ENCODE measurements around the gene PLAAT2. TPM values are rescaled to one million over a fixed set of nuclear protein-coding genes. Genes with fewer than 3 reads are reported as not detected.

Gene PLAAT2
- total and polyA plus RNA-seq, 4 donors: 0.32 to 0.44 TPM; not detected in 2

GRCh38 chr11:63590024-63590788 lies 27.0 kb upstream of the PLAAT2 start:
- 96% methylated on average over 18 of the region's 18 CpGs for WGBS
- peaks cover 9 to 28% (median 17%) of the 10 kb centered on the region in 4 donors for H3K36me3 ChIP-seq (ENCODE audit: control insufficient read depth in 4 of 4, insufficient read depth in 3 of 4, low read depth in 1 of 4, low read length in 3 of 4)

DNA sequence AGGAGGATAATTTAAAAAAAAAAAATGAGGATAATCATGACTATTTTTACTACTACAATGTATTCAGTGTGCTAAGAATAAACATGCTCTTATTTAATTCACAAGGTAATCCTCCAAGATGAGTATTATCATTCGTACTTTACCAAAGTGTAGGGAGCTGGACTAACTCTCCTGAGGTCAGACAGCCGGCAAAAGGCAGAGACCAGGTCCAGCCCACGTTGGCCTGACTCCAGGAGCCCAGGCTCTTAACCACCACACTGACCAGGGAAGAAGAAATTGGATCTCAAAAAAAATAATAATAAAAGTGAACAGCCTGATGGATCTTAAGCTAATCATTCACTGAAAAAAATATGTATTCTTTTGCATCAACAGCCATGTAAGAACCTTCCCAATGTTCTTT lies 25.8 kb upstream of the PLAAT2 start:
- H3K4me3 ChIP-seq (ENCODE audit: low read depth in 1 of 3, low read length in 3 of 3): no peak overlapping the region
- TF ChIP-seq ATF3 (IDR thresholded peaks at IDR 0.05): no peak
- TF ChIP-seq GABPA (IDR thresholded peaks at IDR 0.05 in 1 of 2, conservative IDR thresholded peaks at IDR 0.05 in 1 of 2): no peak
- no peak for TF ChIP-seq HNF4A (conservative IDR thresholded peaks at IDR 0.05)
- TF ChIP-seq, protein P1, sequence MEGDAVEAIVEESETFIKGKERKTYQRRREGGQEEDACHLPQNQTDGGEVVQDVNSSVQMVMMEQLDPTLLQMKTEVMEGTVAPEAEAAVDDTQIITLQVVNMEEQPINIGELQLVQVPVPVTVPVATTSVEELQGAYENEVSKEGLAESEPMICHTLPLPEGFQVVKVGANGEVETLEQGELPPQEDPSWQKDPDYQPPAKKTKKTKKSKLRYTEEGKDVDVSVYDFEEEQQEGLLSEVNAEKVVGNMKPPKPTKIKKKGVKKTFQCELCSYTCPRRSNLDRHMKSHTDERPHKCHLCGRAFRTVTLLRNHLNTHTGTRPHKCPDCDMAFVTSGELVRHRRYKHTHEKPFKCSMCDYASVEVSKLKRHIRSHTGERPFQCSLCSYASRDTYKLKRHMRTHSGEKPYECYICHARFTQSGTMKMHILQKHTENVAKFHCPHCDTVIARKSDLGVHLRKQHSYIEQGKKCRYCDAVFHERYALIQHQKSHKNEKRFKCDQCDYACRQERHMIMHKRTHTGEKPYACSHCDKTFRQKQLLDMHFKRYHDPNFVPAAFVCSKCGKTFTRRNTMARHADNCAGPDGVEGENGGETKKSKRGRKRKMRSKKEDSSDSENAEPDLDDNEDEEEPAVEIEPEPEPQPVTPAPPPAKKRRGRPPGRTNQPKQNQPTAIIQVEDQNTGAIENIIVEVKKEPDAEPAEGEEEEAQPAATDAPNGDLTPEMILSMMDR (IDR thresholded peaks at IDR 0.05; ENCODE audit: low read depth, low read length, missing input control): no peak
- TF ChIP-seq JUND (IDR thresholded peaks at IDR 0.05): no peak
- TF ChIP-seq HNF4G (IDR thresholded peaks at IDR 0.05): no peak
- no peak for TF ChIP-seq RAD21 (IDR thresholded peaks at IDR 0.05)
- TF ChIP-seq MAX (IDR thresholded peaks at IDR 0.05): no peak
- TF ChIP-seq, protein P2, sequence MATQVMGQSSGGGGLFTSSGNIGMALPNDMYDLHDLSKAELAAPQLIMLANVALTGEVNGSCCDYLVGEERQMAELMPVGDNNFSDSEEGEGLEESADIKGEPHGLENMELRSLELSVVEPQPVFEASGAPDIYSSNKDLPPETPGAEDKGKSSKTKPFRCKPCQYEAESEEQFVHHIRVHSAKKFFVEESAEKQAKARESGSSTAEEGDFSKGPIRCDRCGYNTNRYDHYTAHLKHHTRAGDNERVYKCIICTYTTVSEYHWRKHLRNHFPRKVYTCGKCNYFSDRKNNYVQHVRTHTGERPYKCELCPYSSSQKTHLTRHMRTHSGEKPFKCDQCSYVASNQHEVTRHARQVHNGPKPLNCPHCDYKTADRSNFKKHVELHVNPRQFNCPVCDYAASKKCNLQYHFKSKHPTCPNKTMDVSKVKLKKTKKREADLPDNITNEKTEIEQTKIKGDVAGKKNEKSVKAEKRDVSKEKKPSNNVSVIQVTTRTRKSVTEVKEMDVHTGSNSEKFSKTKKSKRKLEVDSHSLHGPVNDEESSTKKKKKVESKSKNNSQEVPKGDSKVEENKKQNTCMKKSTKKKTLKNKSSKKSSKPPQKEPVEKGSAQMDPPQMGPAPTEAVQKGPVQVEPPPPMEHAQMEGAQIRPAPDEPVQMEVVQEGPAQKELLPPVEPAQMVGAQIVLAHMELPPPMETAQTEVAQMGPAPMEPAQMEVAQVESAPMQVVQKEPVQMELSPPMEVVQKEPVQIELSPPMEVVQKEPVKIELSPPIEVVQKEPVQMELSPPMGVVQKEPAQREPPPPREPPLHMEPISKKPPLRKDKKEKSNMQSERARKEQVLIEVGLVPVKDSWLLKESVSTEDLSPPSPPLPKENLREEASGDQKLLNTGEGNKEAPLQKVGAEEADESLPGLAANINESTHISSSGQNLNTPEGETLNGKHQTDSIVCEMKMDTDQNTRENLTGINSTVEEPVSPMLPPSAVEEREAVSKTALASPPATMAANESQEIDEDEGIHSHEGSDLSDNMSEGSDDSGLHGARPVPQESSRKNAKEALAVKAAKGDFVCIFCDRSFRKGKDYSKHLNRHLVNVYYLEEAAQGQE (IDR thresholded peaks at IDR 0.05): no peak
- TF ChIP-seq NR2F2 (IDR thresholded peaks at IDR 0.05): no peak
- no peak for TF ChIP-seq SP1 (IDR thresholded peaks at IDR 0.05)
- TF ChIP-seq RXRA (IDR thresholded peaks at IDR 0.05): no peak
- TF ChIP-seq TAF1 (conservative IDR thresholded peaks at IDR 0.05): no peak
- no peak for TF ChIP-seq FOXA1 (IDR thresholded peaks at IDR 0.05)
- no peak for TF ChIP-seq ZBTB33 (IDR thresholded peaks at IDR 0.05)
- no peak for TF ChIP-seq FOXA2 (IDR thresholded peaks at IDR 0.05)
- no peak for TF ChIP-seq YY1 (IDR thresholded peaks at IDR 0.05)
- TF ChIP-seq EGR1 (IDR thresholded peaks at IDR 0.05; ENCODE audit: low read depth in 2 of 2): no peak
- peaks cover 9 to 28% (median 16%) of the 10 kb centered on the region in 4 donors for H3K36me3 ChIP-seq (ENCODE audit: control insufficient read depth in 4 of 4, insufficient read depth in 3 of 4, low read depth in 1 of 4, low read length in 3 of 4)
- no peaks in the 10 kb centered on the region for H3K27me3 ChIP-seq (ENCODE audit: control insufficient read depth in 4 of 4, insufficient read depth in 4 of 4, low read length in 3 of 4)
- H3K9me3 ChIP-seq (ENCODE audit: control insufficient read depth in 4 of 4, low read length in 3 of 4): no peaks in the 10 kb centered on the region
- DNase-seq (ENCODE audit: low spot score): no peak
- no peak overlapping the region for H3K9ac ChIP-seq (ENCODE audit: low read depth in 1 of 2, low read length in 2 of 2)
- WGBS: 61% methylated on average over 3 of the region's 3 CpGs
- H3K4me1 ChIP-seq (ENCODE audit: control insufficient read depth in 4 of 4, insufficient read depth in 4 of 4, low read length in 3 of 4): peaks cover 6 to 17% (median 10%) of the 10 kb centered on the region in 4 donors
- H3K27ac ChIP-seq (ENCODE audit: low read depth in 1 of 2, low read length in 2 of 2): no peak overlapping the region

More at GRCh38 chr11:63590024-63590788, 27.0 kb upstream of the PLAAT2 start:
- Histone ChIP-seq H3K9ac (ENCODE audit: low read depth in 1 of 2, low read length in 2 of 2) (no peak overlapping the region), H3K27me3 (ENCODE audit: control insufficient read depth in 4 of 4, insufficient read depth in 4 of 4, low read length in 3 of 4) (no peaks in the 10 kb centered on the region), H3K27ac (ENCODE audit: low read depth in 1 of 2, low read length in 2 of 2) (no peak overlapping the region), H3K9me3 (ENCODE audit: control insufficient read depth in 4 of 4, low read length in 3 of 4) (no peaks in the 10 kb centered on the region), H3K4me1 (ENCODE audit: control insufficient read depth in 4 of 4, insufficient read depth in 4 of 4, low read length in 3 of 4) (peaks cover 6 to 17% (median 10%) of the 10 kb centered on the region in 4 donors), H3K4me3 (ENCODE audit: low read depth in 1 of 3, low read length in 3 of 3) (no peak overlapping the region)
- TF ChIP-seq JUND (IDR thresholded peaks at IDR 0.05): no peak
- TF ChIP-seq EGR1 (IDR thresholded peaks at IDR 0.05; ENCODE audit: low read depth in 2 of 2): no peak
- TF ChIP-seq SP1 (IDR thresholded peaks at IDR 0.05): no peak
- no peak for DNase-seq (ENCODE audit: low spot score)
